HCT116 (cell line): ENCODE measurements around the gene CHERP.

Source experiments
- CTCF ChIP-seq, 3 experiments: fragments of 200-600 bp in 1 of 3; sonication (generic) in 1 of 3; IDR thresholded peaks in 2 of 3; conservative IDR thresholded peaks in 1 of 3; 2 replicates each; pipeline ENCODE4 v1.5.1; 2012 to 2017; ENCODE audit warnings: low read depth in 2 of 3, low read length in 2 of 3, antibody characterized with exemption in 1 of 3, borderline replicate concordance in 1 of 3, control low read depth in 1 of 3, mild to moderate bottlenecking in 1 of 3, mixed read lengths in 1 of 3, mixed run types in 1 of 3, moderate library complexity in 1 of 3; ENCODE audit not compliant: insufficient read depth in 1 of 3
- POLR2A ChIP-seq: IDR thresholded peaks from 2 replicates; pipeline ENCODE4 v1.7.0; 2011; ENCODE audit warnings: borderline replicate concordance; ENCODE audit not compliant: insufficient read depth, insufficient read length; ENCODE audit errors: extremely low read depth
- POLR2AphosphoS5 ChIP-seq: IDR thresholded peaks from 2 replicates; pipeline ENCODE4 v1.6.1; 2011; ENCODE audit warnings: mild to moderate bottlenecking, low read depth, low read length, moderate library complexity

- TF ChIP-seq CTCF (IDR thresholded peaks at IDR 0.05 in 2 of 3, conservative IDR thresholded peaks at IDR 0.05 in 1 of 3; ENCODE audit: borderline replicate concordance in 1 of 3, insufficient read depth in 1 of 3, low read depth in 2 of 3, low read length in 2 of 3), result no peak
- no peak for TF ChIP-seq POLR2AphosphoS5
- no peak for TF ChIP-seq POLR2A
Measured at GRCh38 chr19:16508546-16508945, 33.7 kb downstream of the CHERP start.
